ENCODE data around the gene JAK2. TPM values are rescaled to one million over a fixed set of nuclear protein-coding genes. Genes with fewer than 3 reads are reported as not detected.

The JAK2 gene
- polyA plus RNA-seq, 2 of the 4 experiments (the other 2 are of a cell fraction): 2.9 to 7.7 TPM

GRCh38 chr9:5043381-5043780, 58.3 kb downstream of the JAK2 start:
- no peak for DNase-seq (ENCODE audit: low read depth in 1 of 2, low spot score in 1 of 2)
- H3K9me3 ChIP-seq: no peaks in the 10 kb centered on the region
- FAIRE-seq: no peak
- ChIA-PET CTCF (no interaction called here), POLR2A (interaction anchor here (0.6 kb wide), 1 partner anchor 965 kb away, joined by 3 read pairs; a partner anchor contains a TSS)
- no peak for ATAC-seq
- TF ChIP-seq ZFP36 (IDR thresholded peaks at IDR 0.05; ENCODE audit: borderline replicate concordance, partially characterized antibody) (no peak), POLR2AphosphoS2 (conservative IDR thresholded peaks at IDR 0.05; ENCODE audit: low read length) (no peak), HOXB13 (CRISPR knock-in tag; IDR thresholded peaks at IDR 0.05; ENCODE audit: low read depth) (no peak), EP300 (IDR thresholded peaks at IDR 0.05) (no peak), NFE2L2 (conservative IDR thresholded peaks at IDR 0.05; ENCODE audit: low read length) (peak; percentile 85), MAFK (IDR thresholded peaks at IDR 0.05; ENCODE audit: partially characterized antibody) (peak; percentile 93), RCOR1 (IDR thresholded peaks at IDR 0.05; ENCODE audit: low read depth, low read length) (no peak), CTCF (IDR thresholded peaks at IDR 0.05) (no peak), HES2 (IDR thresholded peaks at IDR 0.05) (no peak), JUNB (IDR thresholded peaks at IDR 0.05) (no peak), GATA3 (IDR thresholded peaks at IDR 0.05; ENCODE audit: borderline replicate concordance) (no peak), KDM1A (IDR thresholded peaks at IDR 0.05; ENCODE audit: low read depth) (no peak), MYC (IDR thresholded peaks at IDR 0.05; ENCODE audit: borderline replicate concordance, low read length) (no peak), FOSL2 (IDR thresholded peaks at IDR 0.05) (no peak), FOSL2 (CRISPR knock-in tag; IDR thresholded peaks at IDR 0.05) (no peak), ZNF302 (CRISPR knock-in tag; IDR thresholded peaks at IDR 0.05) (no peak), PBX3 (IDR thresholded peaks at IDR 0.05) (no peak)
- 62% methylated on average over 3 of the region's 3 CpGs for WGBS (ENCODE audit: missing lambda C conversion rate)
- peak overlapping the region; percentile 29; the same call in 2 of the 3 replicates for H3K4me2 ChIP-seq
- peak overlapping the region; percentile 35 to 50; a peak in 4 of 6 replicates for H3K27ac ChIP-seq
- no peak overlapping the region for H3K4me3 ChIP-seq
- H3K4me1 ChIP-seq: peaks cover 11% of the 10 kb centered on the region; the same call in 2 of the 3 replicates

GRCh38 chr9:5044160-5044559, 59.1 kb downstream of the JAK2 start:
- Histone ChIP-seq H3K27ac (no peak overlapping the region), H3K4me1 (peaks cover 11% of the 10 kb centered on the region; the same call in 2 of the 3 replicates), H3K4me3 (no peak overlapping the region), H3K4me2 (no peak overlapping the region), H3K9me3 (no peaks in the 10 kb centered on the region)
- no peak for TF ChIP-seq ESRRA (IDR thresholded peaks at IDR 0.05; ENCODE audit: borderline replicate concordance, low read length)
- TF ChIP-seq SMC3 (IDR thresholded peaks at IDR 0.05): no peak
- CTCF ChIA-PET: no interaction called here
- 72% methylated on average over 4 of the region's 4 CpGs for WGBS (ENCODE audit: missing lambda C conversion rate)
- POLR2A ChIA-PET: interaction anchor here (0.6 kb wide), 1 partner anchor 964 kb away, joined by 3 read pairs; a partner anchor contains a TSS
- DNase-seq (ENCODE audit: low read depth in 1 of 2, low spot score in 1 of 2) (no peak), ATAC-seq (no peak), FAIRE-seq (peak; percentile 61)

GRCh38 chr9:5052838-5053237, 67.8 kb downstream of the JAK2 start:
- ChIA-PET CTCF (no interaction called here), POLR2A (no interaction called here)
- ATAC-seq (no peak), DNase-seq (ENCODE audit: low read depth in 1 of 2, low spot score in 1 of 2) (no peak), FAIRE-seq (no peak)
- WGBS (ENCODE audit: missing lambda C conversion rate): 94% methylated on average over 1 of the region's 1 CpG
- no peaks in the 10 kb centered on the region for H3K9me3 ChIP-seq
- H3K27ac ChIP-seq: no peak overlapping the region
- no peak overlapping the region for H3K4me2 ChIP-seq
- H3K4me3 ChIP-seq: no peak overlapping the region
- no peaks in the 10 kb centered on the region for H3K4me1 ChIP-seq
- TF ChIP-seq RAD21 (conservative IDR thresholded peaks at IDR 0.05 in 1 of 2, IDR thresholded peaks at IDR 0.05 in 1 of 2) (no peak), RARB (CRISPR knock-in tag; IDR thresholded peaks at IDR 0.05) (no peak), HMGXB4 (CRISPR knock-in tag; IDR thresholded peaks at IDR 0.05; ENCODE audit: borderline replicate concordance) (no peak), E2F6 (IDR thresholded peaks at IDR 0.05; ENCODE audit: borderline replicate concordance, low read depth) (no peak), HOXB5 (CRISPR knock-in tag; IDR thresholded peaks at IDR 0.05) (no peak), POLR2A (IDR thresholded peaks at IDR 0.05; ENCODE audit: low read length) (no peak), CBX8 (IDR thresholded peaks at IDR 0.05) (no peak), MAX (IDR thresholded peaks at IDR 0.05) (no peak), HES2 (IDR thresholded peaks at IDR 0.05) (no peak), EHMT2 (IDR thresholded peaks at IDR 0.05; ENCODE audit: low read depth) (no peak), ELK1 (IDR thresholded peaks at IDR 0.05; ENCODE audit: low read depth, low read length) (no peak), HDAC2 (IDR thresholded peaks at IDR 0.05) (no peak), TP53 (CRISPR knock-in tag; IDR thresholded peaks at IDR 0.05) (no peak)

Measured in A549 (cell line).